Activated CD8-positive, alpha-beta memory T cell treated with anti-CD3 and anti-CD28 coated beads, Interleukin-2, amount 50 U/mL, for 1 hour (primary cell): ENCODE data around the gene AGAP1.

Experiments used
- DNase-seq: peaks from one replicate; pipeline ENCODE4 v3.0.0-alpha.2; 2020; ENCODE audit errors: extremely low read depth

AGAP1 gene

GRCh38 chr2:236160366-236161081, 666.7 kb downstream of the AGAP1 start:
- no peak for DNase-seq

GRCh38 chr2:236161082-236161462, 667.2 kb downstream of the AGAP1 start:
- DNase-seq: no peak

DNA sequence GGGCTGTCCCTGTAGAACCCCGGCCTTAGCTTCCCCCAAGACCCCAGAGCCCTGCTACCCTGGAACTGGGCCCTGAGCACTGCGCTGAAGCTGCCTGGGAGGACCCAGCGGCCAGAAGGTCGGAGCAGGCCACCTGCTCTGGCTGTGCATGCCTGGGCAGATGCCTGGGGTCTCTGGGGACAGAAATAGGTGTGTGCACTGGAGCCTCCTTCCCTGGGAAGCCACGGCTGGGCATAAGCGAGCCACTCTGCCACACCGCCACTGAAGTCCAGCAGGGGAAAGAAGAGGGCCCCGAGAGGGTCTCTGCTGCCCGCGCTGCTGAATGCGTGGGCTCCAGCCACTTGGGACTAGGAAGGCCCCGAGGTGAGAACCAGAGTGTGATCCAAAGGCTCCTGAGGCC, 667.7 kb downstream of the AGAP1 start:
- no peak for DNase-seq

GRCh38 chr2:236162031-236162845, 668.4 kb downstream of the AGAP1 start:
- DNase-seq: no peak

- DNase-seq: no peak
Observed at GRCh38 chr2:236162882-236163470, 669.1 kb downstream of the AGAP1 start.

GRCh38 chr2:236163471-236164200, 669.8 kb downstream of the AGAP1 start:
- DNase-seq: no peak

- DNase-seq: no peak
Observed at GRCh38 chr2:236164201-236164924, 670.5 kb downstream of the AGAP1 start.

DNA sequence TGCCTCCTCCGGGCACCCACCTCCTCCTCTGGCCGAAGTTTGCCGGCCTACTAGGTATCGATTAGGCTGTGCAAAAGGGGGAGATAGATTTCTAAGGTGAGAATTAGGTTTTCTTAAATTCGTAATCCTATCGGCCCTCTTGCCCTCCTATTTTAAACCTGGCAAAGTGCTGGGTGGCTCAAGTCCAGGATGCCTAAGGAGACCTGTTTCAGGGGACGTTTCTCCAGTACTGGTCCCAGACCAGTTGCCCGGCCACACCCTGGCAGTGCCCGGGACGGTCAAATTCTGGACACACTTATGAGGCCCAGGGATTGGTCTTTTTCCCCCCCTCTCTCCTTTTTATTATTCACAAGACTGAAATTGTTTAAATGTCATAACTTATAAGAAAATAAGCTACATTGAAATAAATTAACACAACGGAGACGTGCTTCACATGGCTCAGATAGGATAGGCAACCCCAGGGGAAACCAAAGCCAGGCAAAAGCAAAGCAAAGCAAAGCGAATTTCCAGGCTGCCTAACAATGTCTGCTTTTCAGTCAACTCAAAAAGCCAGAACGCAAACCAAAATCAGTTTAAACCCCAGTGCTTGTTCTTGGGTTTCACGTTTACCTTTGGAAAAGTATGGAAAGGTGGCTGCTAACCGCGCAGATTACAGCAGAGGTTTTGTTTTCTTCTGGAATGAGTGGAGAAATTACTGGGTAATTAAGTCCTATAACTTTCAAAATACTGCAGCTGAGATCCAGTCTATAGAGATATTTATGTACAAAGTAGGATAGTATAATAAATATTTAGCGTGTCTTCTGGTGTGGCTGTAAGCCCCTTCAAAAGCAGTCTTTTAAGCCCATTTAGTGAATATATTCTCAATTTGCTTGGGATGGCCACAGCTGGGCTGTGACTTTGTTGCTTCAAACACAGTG, 671.3 kb downstream of the AGAP1 start:
- DNase-seq: no peak

DNA sequence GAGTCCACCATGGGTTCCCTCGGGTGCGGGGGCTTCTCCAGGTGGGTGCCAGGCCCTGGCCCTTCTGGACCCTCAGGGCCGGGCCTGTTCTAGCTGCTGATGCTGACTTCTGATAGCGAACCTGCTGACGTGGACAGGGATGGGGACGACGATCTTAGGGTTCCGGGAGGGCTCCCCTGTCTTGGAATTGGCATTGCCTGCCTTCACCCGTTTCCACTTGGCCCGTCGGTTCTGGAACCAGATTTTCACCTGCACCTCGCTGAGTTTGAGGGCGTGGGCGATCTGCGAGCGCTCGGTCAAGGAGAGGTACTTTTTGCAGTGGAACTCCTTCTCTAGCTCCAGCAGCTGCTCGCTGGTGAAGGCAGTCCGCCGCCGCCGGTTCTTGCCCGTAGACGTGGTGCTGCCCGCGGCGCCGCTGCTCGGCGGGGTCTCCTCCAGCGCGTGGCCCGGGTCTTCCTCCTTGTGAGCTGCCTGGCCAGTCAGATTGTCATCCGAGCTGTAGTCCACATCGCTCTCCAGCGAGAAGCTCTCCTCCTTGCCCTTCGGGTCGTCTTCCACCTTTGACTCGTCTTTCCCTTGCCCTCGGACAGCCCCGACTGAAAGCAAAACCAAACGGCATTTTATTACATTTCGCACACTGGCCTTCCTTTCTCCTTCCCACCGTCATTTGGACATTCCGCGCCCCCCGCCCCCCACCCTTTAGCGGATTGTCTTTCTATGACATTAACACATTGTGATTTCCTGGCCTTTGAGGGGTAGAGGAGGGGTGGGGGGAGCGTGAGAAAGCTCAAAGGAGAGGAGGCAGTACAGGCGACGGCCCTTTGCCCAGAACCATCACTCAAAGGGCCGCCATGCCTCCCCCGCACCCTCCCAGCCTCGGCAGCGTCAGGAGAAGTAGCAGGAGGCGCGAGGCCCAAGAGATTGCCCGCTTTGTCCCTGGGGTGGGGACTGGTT, 672.3 kb downstream of the AGAP1 start:
- DNase-seq: no peak

DNA sequence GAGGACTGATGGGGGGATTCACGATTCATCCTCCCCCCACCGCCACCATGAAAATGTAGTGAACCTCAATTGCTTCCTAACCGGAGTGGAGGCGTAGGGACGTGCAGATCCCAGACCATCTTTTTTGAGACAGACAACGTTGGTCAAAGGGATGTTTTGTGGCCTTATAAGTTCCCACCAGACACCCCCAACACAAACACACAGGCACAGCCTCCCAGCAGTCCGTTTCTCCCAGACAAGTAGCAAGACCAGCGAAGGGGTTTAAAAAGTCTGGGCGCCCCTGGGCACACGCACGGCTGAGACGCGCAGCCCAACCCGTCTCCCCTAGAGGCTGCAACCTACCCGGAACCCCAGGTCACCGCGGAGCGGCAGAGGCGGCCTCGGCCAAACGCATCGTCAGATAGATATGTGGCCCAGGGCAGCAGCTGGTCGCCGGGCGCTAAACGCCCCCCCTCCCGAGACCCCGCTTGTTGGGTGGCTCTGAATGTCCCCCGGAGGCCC, 673.0 kb downstream of the AGAP1 start:
- DNase-seq: no peak

- no peak for DNase-seq
Observed at GRCh38 chr2:236167297-236168109, 673.7 kb downstream of the AGAP1 start.

GRCh38 chr2:236168110-236169080, 674.6 kb downstream of the AGAP1 start, which contains the start of gene GBX2:
Gene GBX2, minus strand, starts transcription at chr2:236168386. Its CDS starts 415 bp downstream, at chr2:236167971.
- DNase-seq: no peak

DNA sequence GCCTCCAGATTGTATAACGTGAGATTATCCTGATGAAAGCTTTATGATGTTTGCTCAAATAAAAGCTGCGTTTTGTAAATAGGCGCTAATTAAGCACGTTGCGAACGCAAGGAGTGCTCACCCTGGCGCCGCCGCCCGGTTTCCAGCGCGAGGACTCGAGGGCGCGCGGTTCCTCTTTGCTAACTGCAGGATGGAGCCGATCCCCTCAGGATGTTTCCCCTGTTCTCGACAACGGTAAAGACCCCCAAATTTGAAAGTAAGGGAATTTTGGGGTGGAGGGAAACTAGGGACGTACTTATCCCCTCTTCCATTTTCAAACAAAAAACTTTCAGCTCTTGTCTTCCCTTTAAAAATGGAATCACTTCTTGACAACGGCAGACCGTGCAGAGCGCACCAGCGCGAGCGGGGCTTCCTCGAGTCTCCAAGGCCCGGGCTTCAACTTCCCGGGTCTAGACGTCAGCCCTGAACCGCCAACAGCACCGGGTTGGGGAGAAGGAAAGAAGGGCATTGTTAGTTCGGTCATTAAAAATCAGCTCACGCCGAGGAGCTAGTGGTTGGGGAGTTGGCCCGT, 675.4 kb downstream of the AGAP1 start:
- no peak for DNase-seq

DNA sequence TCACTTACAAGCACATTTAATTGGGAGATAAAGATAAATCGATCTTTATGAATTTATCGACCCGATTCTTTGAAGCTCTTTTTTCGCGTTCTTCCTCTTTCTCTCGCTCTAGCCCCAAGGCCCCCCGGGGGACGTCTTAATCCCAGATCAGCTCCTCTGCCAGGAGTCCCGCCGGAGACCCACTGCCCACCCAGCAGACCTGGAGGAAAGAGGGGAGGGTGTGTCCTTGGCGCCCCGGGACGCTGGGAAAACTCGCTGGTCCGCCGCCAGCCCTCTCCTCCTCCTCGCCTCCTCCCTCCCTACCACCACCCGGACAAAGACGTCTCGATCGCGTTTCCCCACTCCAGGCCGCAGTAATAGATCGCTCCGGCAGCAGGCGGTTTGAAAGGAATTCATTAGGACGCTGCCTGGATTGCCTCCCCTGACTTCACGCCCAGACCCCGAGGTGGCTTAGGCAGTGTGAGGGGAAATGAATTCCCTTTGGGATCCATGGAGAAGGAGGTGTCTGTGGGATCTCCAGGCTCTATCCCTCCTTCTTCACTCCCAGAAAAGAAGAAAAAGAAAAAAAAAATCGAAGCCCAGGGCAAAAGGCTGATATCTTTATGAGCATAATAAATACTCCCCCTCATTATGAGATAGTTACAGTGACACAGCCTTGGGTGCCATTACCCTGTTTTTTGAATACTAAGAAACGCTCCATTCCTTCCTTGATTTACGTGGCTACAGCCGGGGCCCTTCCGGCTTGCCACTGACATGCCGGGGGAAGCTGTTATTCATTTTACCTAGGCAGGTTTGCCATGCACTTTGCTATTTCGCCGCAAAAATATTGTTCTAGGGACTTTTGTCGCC, 676.1 kb downstream of the AGAP1 start:
- DNase-seq: no peak

GRCh38 chr2:236170590-236171165, 676.8 kb downstream of the AGAP1 start:
- DNase-seq: no peak
